ENCODE data around the gene FGF6. TPM values are rescaled to one million over a fixed set of nuclear protein-coding genes. Genes with fewer than 3 reads are reported as not detected.
"Not testable (repeated sequence)": the region's sequence is repeated elsewhere in the genome, so short reads cannot be mapped to it uniquely, and the experiment has no call there.

The FGF6 gene
- total RNA-seq, 1 donor from 2014 or later: not detected

DNA sequence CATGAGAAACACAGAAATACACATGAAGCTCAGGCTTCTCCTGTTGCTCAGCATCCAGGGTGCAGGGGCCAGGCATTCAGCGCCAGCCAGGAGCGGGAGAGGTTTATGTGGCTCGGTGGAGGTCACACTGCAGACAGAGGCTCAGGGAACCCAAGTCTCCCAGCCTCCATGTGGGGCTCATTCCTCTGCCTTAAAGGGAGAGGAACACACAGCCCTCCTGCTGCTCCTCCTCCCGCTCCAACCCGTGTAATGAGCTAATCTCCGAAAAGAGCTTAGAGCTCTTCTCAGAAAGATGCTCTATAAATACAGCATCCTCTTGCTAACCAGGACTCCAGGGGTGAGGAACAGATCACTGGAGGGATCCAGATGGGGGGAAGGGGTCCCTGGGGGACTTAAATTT lies 28.2 kb downstream of the FGF6 start:
- ATAC-seq: no peak

DNA sequence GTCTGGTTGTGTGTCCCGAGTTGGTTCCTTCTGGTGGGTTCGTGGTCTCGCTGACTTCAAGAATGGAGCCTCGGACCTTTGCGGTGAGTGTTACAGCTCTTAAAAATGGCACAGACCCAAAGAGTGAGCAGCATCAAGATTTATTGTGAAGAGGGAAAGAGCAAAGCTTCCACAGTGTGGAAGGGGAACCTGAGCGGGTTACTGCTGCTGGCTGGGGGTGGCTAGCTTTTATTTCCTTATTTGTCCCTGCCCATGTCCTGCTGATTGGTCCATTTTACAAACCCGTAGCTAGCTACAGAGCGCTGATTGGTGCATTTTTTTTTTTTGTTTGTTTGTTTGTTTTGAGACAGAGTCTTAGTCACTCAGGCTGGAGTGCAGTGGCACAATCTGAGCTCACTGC lies 29.3 kb downstream of the FGF6 start:
- ATAC-seq: no peak

DNA sequence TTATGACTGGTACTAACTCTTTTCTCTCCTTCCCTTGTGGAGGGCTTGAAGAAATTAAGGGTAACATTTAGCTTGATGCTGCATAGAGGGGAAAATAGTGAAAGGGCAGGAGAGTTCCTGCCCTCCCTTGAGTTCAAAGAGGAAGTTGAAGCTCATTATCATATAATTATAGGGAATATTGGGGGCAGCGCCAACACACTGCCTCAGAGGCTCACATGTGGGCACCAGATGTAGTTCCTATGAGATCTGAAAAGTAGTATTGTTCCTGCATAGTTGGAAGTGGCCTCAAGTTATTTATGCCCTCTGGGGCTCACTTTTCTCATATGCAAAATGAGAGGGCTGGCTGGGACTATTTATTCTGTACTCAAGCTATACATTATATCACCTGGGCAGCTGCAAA lies 33.1 kb downstream of the FGF6 start:
- no peak for ATAC-seq

DNA sequence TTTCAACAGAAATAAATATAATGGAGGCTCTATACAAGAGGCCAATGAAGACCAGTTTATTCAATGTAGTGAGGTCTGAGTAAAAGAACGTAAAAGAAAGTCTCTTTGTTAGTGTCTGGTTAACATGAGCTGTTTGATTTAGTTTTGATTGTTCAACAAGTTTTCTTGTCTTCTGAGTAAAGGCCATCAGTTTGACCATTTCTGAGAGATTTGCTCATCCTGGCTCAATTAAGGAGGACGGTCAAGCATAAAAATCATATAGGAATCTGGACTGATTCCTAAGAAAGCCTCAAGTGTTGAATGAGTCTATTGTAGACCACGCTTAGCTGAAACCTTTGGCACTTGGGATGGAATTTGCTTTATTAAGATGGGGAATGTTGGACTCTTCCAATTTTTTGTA lies 33.6 kb downstream of the FGF6 start:
- ATAC-seq: no peak

DNA sequence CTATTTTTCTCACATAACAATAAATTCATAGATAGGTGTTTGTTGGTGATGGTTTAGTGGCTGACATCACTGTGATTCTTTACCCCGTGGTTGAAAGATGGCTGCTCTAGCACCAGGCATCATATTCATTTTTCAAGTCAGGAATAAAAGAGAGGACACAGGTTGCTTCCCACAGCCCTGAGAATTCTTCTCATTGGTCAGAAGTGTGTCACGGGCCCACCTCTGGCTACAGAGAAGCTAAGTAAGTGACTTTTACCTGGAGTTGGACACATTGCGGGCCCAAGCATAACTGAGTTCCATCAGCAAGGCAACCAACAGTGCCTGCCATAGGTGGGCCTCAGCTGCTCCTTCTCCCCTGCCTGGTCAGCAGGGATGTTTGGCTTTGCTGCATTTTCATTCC lies 38.5 kb downstream of the FGF6 start:
- ATAC-seq: no peak

DNA sequence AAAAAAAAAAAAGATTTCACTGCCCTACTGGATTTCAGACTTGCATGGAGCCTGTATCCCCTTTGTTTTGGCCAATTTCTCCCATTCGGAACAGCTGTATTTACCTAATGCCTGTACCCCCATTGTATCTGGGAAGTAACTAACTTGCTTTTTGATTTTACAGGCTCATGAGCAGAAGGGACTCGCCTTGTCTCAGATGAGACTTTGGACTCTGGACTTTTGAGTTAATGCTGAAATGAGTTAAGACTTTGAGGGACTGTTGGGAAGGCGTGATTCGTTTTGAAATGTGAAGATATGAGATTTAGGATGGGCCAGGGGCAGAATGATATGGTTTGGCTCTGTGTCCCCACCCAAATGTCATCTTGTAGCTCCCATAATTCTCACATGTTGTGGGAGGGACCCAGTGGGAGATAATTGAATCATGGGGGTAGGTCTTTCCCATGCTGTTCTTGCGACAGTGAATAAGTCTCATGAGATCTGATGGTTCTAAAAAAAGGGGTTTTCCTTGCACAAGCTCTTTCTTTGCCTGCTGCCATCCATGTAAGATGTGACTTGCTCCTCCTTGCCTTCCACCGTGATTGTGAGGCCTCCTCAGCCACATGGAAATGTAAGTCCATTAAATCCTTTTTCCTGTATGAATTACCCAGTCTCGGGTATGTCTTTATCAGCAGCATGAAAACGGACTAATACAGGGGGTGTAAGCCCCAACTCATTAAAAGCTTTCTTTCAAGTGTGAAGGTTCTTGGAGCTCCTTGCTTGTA lies 40.6 kb downstream of the FGF6 start:
- not testable (repeated sequence) for ATAC-seq

DNA sequence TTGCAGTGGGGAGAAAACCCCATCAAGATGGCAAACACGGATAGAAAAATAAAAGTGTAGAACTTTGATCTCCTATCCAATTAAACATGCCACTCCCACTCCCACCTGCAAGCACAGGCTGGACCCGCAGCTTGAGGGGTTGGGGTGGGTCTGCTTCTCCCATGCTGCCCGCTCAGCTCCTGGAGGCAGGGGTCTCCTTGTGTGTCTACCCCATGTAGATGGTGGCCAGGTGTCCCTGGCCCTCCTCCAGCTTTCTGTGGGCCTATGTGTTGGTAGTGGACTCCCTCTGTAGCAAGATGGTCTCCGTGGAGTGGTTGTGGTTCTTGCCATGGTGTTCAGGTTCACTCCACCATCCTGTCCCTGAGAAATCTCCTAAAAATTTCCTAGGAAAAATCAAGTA lies 42.6 kb downstream of the FGF6 start:
- no peak for ATAC-seq

DNA sequence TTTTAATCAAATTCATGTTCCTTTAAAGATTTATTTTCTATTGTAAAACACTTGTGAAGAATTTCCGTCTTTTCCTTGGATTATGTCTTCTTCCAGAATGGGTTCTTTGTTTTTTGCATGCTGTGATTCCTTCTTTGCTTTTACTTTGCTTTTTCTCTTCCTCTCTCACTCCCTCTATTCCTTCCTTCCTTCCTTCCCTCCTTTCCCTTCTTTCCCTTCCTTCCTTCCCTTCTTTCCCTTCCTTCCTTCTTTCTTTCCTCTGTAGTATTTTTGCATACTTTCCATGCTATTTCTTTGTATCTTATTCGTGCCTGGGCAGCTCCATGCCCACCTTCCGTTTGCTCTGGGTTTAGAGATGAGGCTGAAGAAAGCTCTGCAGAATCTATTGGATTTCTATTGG lies 44.5 kb downstream of the FGF6 start:
- no peak for ATAC-seq

DNA sequence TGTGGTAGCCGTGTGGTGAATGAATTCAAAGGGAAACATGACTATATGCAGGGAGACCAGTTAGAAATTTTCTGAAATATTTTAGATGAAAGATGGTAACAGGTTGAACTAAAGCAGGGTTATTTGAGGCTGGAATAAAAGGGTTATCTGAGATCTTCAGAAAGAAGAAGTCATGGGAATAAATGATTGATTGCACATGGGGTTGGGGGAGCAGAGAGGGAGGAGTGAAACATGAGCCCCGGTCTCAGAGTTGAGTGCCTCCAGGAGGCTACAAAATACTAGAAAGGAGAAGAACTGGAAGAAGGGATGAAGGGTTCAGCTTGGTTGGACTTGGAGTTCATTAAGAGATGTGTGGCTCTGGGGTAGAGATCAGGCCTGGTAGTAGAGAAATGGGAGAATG lies 49.8 kb downstream of the FGF6 start:
- no peak for ATAC-seq

DNA sequence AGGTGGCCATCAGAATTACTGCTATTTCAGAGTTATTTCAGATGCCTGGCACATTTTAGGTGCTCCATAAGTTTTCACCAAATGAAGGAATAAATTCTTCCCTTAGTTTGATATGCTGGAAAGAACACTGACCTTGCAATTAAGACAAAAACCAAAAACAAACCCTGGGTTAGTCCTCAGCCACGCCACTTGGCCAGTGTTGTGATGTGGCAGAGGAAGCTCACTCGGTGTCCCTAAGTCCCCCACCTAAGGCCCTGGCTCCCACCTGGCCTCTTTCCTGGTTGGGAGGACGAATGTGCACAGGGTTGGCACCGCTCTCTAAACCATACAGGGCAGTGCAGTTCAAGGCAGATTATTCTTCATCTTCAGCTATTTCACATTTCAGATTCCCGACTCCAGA lies 52.4 kb downstream of the FGF6 start:
- ATAC-seq: no peak

DNA sequence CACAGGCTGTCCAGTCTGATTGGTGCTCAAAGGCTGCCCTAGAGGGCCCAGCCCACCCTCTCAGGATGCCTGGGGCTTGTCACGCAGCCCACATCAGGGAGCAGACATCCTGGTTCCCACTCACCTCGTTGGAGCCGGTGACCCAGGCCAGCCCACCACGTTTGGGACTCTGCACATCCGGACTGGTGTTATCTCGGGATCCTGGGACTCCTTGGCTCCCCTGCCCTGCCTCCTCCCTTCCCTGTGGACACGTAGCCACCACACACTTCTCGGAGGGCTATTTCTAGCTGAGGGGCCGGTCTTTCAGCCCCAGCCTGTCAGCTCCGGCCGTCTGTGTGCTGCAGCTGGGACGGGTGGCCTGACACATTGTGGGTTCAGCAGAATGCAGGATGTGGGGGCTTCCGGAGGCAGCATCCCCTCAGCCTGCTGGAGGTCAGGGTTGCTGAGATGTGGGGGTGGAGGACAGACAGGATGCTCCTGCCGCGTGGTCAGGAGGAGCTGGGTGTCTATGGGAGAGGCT lies 53.3 kb downstream of the FGF6 start:
- ATAC-seq: no peak

DNA sequence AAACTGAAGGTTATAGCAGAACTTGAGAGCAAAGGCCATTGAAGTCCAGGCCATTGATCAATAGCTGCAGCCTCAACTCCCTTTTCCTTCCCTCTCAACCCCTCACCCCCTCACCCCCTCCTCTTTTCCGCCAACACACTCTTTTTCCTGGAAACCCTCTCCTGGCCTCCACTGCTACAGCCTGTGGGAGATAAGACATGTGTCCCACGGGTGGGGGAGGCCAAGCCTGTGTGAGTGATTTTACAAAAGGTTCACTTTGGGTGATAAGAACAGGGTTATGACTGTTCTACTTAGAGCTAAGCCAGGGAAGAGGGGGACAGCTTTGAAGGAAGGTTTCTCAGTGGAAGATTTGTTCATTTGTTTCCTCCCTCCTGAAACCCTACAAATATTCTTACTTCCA lies 57.0 kb downstream of the FGF6 start:
- no peak for ATAC-seq

DNA sequence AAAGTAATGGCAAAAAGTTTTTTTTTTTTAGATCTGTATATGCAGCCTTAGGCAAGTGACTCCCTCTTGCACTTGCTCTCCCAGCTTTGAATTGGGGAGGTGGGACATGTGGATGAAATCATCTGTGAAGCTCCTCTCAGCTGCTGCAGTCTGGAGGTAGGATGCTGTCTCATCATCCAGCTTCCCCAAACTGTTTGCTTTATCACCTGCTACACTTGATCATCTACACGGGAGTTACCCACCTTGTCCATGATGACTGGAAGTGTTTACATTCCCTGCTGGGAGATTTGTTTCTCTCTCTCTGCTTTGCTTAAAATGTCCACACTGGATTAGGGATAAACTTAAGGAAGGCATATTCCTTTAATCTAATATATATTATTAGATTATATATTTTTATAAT lies 57.6 kb downstream of the FGF6 start:
- ATAC-seq: no peak

DNA sequence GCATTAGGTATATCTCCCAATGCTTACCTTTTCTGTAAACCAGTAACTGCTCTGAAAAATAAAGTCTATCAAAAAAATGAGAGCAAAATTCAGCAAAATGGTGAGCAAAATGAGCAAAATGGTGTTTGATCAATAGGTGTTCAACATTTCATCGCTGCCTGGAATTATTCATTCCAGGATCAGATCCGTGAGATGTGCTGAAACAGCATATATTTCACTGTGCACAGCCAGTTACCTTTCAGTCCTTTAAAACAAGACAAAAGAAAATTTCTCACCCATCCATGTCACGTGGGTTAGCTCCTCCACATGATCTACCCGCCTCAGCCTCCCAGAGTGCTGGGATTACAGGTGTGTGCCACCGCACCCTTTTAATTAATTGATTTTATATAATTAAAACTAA lies 58.0 kb downstream of the FGF6 start:
- no peak for ATAC-seq

DNA sequence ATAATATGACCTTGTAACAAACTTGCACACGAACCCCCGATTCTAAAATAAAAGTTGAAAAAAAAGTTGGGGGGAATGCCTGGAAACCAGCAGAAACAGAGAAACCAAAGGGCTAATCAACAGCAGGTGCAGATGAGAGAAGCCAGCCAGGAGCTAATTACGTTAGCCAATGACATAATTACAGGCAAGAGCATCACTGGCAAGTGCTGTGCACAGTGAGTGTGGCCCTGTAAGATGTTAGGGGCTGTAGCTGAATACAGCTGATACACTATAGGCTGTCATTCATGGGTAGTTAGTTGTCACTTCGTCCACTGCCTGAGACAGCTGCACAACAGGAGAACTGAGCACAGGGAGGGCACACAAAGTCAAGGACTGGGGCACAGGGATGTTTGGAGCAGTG lies 58.8 kb downstream of the FGF6 start:
- no peak for ATAC-seq

Other genes with a start within 250 kb of the FGF6 start
- 48.9 TPM for gene CCND2, start 172.1 kb downstream of the FGF6 start, total RNA-seq
- gene TIGAR, start 124.6 kb downstream of the FGF6 start, total RNA-seq: 6.1 TPM
- gene FGF23, start 66.1 kb downstream of the FGF6 start, total RNA-seq: not detected
- gene RAD51AP1, start 93.1 kb upstream of the FGF6 start, total RNA-seq: 7.9 TPM
- gene DYRK4, start 116.4 kb upstream of the FGF6 start, total RNA-seq: 22.7 TPM
- gene AKAP3, start 203.2 kb upstream of the FGF6 start, total RNA-seq: 0.32 TPM
- 83.4 TPM for gene NDUFA9, start 203.3 kb upstream of the FGF6 start, total RNA-seq